HL-60/S4 treated with retinoic acid at 250 ng/mL for 4 days and 3 days (cell line): ENCODE results near the gene CDKN2C.

Source experiments
- in situ Hi-C: fragments of 300-500 bp; cut with MboI; formaldehyde crosslinking; loops from 2 replicates; pipeline ENCODE4 v1.7.0; 2022; ENCODE audit warnings: low sequenced_read_pairs

Gene CDKN2C

DNA sequence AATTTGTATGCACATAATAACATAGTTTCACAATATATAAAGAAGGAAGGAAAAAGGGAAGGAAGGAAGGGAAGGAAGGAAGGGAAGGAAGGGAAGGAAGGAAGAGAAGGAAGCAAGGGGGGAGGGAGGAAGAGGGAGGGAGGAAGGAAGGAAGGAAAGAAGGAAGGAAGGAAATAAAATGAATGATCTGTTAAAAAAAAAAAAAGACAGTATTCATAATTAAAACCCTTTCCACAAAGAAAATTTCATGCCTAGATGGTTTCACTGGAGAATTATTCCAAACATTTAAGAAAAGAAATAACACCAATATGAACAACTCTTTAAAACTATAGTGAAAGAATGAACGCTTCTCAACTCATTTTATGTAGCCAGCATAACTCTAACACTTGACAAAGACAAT is 44.8 kb downstream of the CDKN2C start:
- in situ Hi-C loops, result no loop called here

DNA sequence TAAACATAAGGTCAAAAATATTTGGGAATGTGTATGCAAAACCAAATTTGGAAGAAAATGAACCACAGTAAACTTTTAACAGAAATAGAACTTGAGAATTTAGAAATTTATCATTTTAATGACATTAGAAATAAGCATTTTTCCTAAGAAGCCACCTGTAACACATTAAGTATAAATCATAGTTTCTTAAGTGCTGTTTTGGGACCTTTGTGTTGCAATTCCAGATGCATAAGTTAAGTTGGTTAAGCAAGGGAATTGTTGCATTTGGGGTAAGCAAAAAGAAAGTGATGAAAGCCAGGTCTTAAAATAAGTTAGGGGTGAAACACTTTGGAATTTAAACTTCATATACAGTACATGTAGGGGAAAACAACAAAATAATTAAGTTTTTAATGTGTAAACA is 49.8 kb downstream of the CDKN2C start:
- in situ Hi-C loops, result no loop called here
